ENCODE measurements around the gene WTAP. TPM values are rescaled to one million over a fixed set of nuclear protein-coding genes. Genes with fewer than 3 reads are reported as not detected.

Gene WTAP
- total and polyA plus RNA-seq, 4 donors, result 21.0 to 43.8 (median 36.5) TPM

DNA sequence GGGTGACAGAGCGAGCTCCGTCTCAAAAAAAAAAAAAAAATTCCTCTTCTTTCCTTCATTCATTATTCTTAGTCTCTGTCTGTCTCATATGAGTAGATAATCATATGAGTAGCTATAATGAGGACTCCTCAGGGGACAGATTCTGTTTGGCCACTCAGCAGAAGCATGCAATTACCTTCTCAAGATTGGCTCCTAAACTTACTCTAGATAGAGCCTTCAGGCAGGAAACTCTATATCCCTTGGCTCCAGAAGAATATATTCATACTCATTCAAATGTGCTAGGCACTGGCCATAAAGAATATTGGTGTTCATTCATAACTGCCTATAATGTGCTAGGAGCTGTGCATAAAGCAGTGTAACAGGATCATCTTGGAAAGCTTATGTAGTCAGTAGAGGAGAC, 32.3 kb downstream of the WTAP start (continued):
- TF ChIP-seq, protein P1, sequence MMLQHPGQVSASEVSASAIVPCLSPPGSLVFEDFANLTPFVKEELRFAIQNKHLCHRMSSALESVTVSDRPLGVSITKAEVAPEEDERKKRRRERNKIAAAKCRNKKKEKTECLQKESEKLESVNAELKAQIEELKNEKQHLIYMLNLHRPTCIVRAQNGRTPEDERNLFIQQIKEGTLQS (IDR thresholded peaks at IDR 0.05), result no peak
- TF ChIP-seq HNF4A (conservative IDR thresholded peaks at IDR 0.05), result no peak

- Histone ChIP-seq H3K27me3 (ENCODE audit: control insufficient read depth in 4 of 4, insufficient read depth in 4 of 4, low read length in 3 of 4) (no peaks in the 10 kb centered on the region), H3K9me3 (ENCODE audit: control insufficient read depth in 4 of 4, low read length in 3 of 4) (no peaks in the 10 kb centered on the region), H3K4me3 (ENCODE audit: low read depth in 1 of 3, low read length in 3 of 3) (peak overlapping the region in 1 of 3 donors; percentile 74), H3K9ac (ENCODE audit: low read depth in 1 of 2, low read length in 2 of 2) (peak overlapping the region; percentile 52 to 94), H3K36me3 (ENCODE audit: control insufficient read depth in 4 of 4, insufficient read depth in 3 of 4, low read depth in 1 of 4, low read length in 3 of 4) (peaks cover 0 to 24% (median 15%) of the 10 kb centered on the region in 4 donors), H3K27ac (ENCODE audit: low read depth in 1 of 2, low read length in 2 of 2) (peak overlapping the region; percentile 100), H3K4me1 (ENCODE audit: control insufficient read depth in 4 of 4, insufficient read depth in 4 of 4, low read length in 3 of 4) (peaks cover 0 to 23% (median 15%) of the 10 kb centered on the region in 4 donors)
- WGBS, result 70% methylated on average over 3 of the region's 3 CpGs
- DNase-seq (ENCODE audit: low spot score), result no peak
- TF ChIP-seq HNF4A (conservative IDR thresholded peaks at IDR 0.05) (peak in 1 of 2 donors; percentile 6), FOXA1 (IDR thresholded peaks at IDR 0.05) (no peak)
Observed at GRCh38 chr6:159760602-159761057, 33.3 kb downstream of the WTAP start.

- Histone ChIP-seq H3K27ac (ENCODE audit: low read depth in 1 of 2, low read length in 2 of 2) (peak overlapping the region; percentile 100), H3K9ac (ENCODE audit: low read depth in 1 of 2, low read length in 2 of 2) (peak overlapping the region; percentile 52 to 94), H3K4me3 (ENCODE audit: low read depth in 1 of 3, low read length in 3 of 3) (peak overlapping the region; percentile 11 to 76 (median 74)), H3K27me3 (ENCODE audit: control insufficient read depth in 4 of 4, insufficient read depth in 4 of 4, low read length in 3 of 4) (no peaks in the 10 kb centered on the region), H3K36me3 (ENCODE audit: control insufficient read depth in 4 of 4, insufficient read depth in 3 of 4, low read depth in 1 of 4, low read length in 3 of 4) (peaks cover 0 to 18% (median 12%) of the 10 kb centered on the region in 4 donors), H3K4me1 (ENCODE audit: control insufficient read depth in 4 of 4, insufficient read depth in 4 of 4, low read length in 3 of 4) (peaks cover 0 to 23% (median 15%) of the 10 kb centered on the region in 4 donors), H3K9me3 (ENCODE audit: control insufficient read depth in 4 of 4, low read length in 3 of 4) (no peaks in the 10 kb centered on the region)
- TF ChIP-seq YY1 (IDR thresholded peaks at IDR 0.05), result no peak
- TF ChIP-seq RXRA (IDR thresholded peaks at IDR 0.05), result no peak
- TF ChIP-seq ZBTB33 (IDR thresholded peaks at IDR 0.05), result no peak
- TF ChIP-seq RAD21 (IDR thresholded peaks at IDR 0.05), result no peak
- TF ChIP-seq, protein P1 (IDR thresholded peaks at IDR 0.05), result no peak
- peak; percentile 52 for DNase-seq (ENCODE audit: low spot score)
- 4% methylated on average over 45 of the region's 45 CpGs for WGBS
Observed at GRCh38 chr6:159761129-159761872, 34.0 kb downstream of the WTAP start.

DNA sequence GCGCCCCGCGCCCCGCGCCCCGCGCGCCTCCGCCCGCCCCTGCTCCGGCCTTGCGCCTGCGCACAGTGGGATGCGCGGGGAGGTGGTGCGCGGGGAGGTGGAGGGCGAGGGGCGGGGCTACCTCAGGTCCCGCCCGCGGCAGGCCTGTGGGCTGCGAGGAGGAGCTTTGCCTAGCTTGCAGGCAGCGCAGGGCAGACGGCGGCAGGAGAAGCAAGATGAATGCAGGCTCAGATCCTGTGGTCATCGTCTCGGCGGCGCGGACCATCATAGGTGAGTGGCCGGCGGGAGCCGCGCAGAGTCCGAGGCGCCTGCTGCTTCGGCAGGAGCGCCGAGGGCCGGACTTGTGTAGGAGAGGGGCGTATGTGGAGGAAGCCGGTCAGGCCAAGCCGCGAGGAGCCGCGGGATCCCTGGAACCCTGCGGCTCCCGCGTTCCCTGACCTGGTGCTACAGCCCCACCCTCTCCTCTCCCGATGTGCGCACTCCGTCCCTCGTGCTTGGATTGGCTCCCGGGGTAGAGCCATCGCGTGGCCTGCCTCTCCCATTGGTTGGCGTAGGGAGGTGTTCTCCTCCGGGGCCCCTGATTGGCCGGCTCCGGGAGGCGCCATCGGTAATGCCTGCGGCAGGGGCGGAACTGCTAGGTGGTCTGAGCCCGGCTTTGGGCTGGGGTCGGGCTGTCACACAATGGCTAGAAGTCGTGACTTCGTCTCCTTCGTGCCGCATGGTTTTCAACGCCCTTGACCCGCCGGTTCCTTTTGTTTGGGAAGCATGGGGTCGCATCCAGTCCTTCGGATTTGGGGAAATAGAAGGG, 34.8 kb downstream of the WTAP start, which contains the start of gene ACAT2:
Gene ACAT2 (plus strand): TSS at position 173 of the 808 bp plus-strand sequence. CDS start 43 bp downstream, at position 216.
- Histone ChIP-seq H3K4me1 (ENCODE audit: control insufficient read depth in 4 of 4, insufficient read depth in 4 of 4, low read length in 3 of 4) (peaks cover 0 to 30% (median 18%) of the 10 kb centered on the region in 4 donors), H3K27me3 (ENCODE audit: control insufficient read depth in 4 of 4, insufficient read depth in 4 of 4, low read length in 3 of 4) (no peaks in the 10 kb centered on the region), H3K27ac (ENCODE audit: low read depth in 1 of 2, low read length in 2 of 2) (peak within 1 kb of the TSS; percentile 100), H3K36me3 (ENCODE audit: control insufficient read depth in 4 of 4, insufficient read depth in 3 of 4, low read depth in 1 of 4, low read length in 3 of 4) (peaks cover 0 to 21% (median 15%) of the 10 kb centered on the region in 4 donors), H3K9ac (ENCODE audit: low read depth in 1 of 2, low read length in 2 of 2) (peak within 1 kb of the TSS; percentile 67 to 96), H3K9me3 (ENCODE audit: control insufficient read depth in 4 of 4, low read length in 3 of 4) (no peaks in the 10 kb centered on the region), H3K4me3 (ENCODE audit: low read depth in 1 of 3, low read length in 3 of 3) (peak within 1 kb of the TSS; percentile 74 to 94 (median 83))
- DNase-seq (ENCODE audit: low spot score), result peak; percentile 90
- under 1% methylated on average over 76 of the region's 76 CpGs for WGBS
- TF ChIP-seq REST (IDR thresholded peaks at IDR 0.05) (peak; percentile 78), CTCF (IDR thresholded peaks at IDR 0.05; ENCODE audit: low read depth, low read length, missing input control) (no peak), FOXA2 (IDR thresholded peaks at IDR 0.05) (no peak), TAF1 (conservative IDR thresholded peaks at IDR 0.05) (peak; percentile 59), HNF4G (IDR thresholded peaks at IDR 0.05) (no peak), RAD21 (IDR thresholded peaks at IDR 0.05) (no peak), RXRA (IDR thresholded peaks at IDR 0.05) (no peak), JUND (IDR thresholded peaks at IDR 0.05) (no peak), HNF4A (conservative IDR thresholded peaks at IDR 0.05) (no peak), SP1 (IDR thresholded peaks at IDR 0.05) (peak; percentile 97), YY1 (IDR thresholded peaks at IDR 0.05) (peak; percentile 91)
- TF ChIP-seq, protein P1 (IDR thresholded peaks at IDR 0.05), result no peak

All from liver (tissue), 9 donors.